ENCODE measurements around the gene ACP3. TPM values are rescaled to one million over a fixed set of nuclear protein-coding genes. Genes with fewer than 3 reads are reported as not detected.

ACP3 gene
- total and polyA plus RNA-seq, 2 experiments from 2014 or later = 5.2 to 7.7 TPM

DNA sequence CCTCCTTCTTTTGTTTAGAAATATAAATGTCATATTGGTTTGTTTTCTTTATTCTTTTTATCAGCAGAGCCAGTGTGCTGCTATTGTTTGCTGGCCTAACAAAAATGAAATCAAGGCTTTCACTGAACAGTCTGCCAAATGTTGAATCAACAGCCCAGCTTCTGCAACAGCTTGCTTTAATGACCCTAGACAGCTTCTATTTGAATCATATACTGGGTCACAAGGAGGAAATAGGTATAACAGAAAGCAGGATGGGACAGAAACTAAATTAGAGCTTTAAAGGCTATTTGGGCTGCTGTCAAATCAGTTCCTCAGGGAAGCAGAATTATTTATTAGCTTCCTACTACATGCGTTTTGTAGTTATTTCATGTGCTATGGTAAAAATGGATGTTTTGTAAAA, 88.0 kb downstream of the ACP3 start:
- 65% methylated on average over 1 of the region's 1 CpG for WGBS (ENCODE audit: low lambda C conversion rate, missing lambda C conversion rate)
- H4K20me1 ChIP-seq (ENCODE audit: insufficient read depth, poor library complexity, severe bottlenecking) = no peaks in the 10 kb centered on the region
- H3K9me2 ChIP-seq (replicated peaks; ENCODE audit: insufficient read depth) = no peaks in the 10 kb centered on the region
- H3K4me1 ChIP-seq (ENCODE audit: insufficient read depth) = peaks cover 5% of the 10 kb centered on the region
- H3K27ac ChIP-seq = no peak overlapping the region
- no peak for TF ChIP-seq EZH2 (IDR thresholded peaks at IDR 0.05; ENCODE audit: borderline replicate concordance)
- no peak for TF ChIP-seq EZH2phosphoT487 (IDR thresholded peaks at IDR 0.05; ENCODE audit: low read depth, severe bottlenecking, unreplicated experiment)
- TF ChIP-seq, protein P1, sequence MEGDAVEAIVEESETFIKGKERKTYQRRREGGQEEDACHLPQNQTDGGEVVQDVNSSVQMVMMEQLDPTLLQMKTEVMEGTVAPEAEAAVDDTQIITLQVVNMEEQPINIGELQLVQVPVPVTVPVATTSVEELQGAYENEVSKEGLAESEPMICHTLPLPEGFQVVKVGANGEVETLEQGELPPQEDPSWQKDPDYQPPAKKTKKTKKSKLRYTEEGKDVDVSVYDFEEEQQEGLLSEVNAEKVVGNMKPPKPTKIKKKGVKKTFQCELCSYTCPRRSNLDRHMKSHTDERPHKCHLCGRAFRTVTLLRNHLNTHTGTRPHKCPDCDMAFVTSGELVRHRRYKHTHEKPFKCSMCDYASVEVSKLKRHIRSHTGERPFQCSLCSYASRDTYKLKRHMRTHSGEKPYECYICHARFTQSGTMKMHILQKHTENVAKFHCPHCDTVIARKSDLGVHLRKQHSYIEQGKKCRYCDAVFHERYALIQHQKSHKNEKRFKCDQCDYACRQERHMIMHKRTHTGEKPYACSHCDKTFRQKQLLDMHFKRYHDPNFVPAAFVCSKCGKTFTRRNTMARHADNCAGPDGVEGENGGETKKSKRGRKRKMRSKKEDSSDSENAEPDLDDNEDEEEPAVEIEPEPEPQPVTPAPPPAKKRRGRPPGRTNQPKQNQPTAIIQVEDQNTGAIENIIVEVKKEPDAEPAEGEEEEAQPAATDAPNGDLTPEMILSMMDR (IDR thresholded peaks at IDR 0.05; ENCODE audit: poor library complexity) = no peak
- H3K4me3 ChIP-seq = no peak overlapping the region
- no peaks in the 10 kb centered on the region for H3K27me3 ChIP-seq
- H2AFZ ChIP-seq = no peak overlapping the region
- no peak overlapping the region for H3K4me2 ChIP-seq
- no peaks in the 10 kb centered on the region for H3K9me3 ChIP-seq (ENCODE audit: low read depth)
- DNase-seq (ENCODE audit: low spot score) = no peak
- no peaks in the 10 kb centered on the region for H3K79me2 ChIP-seq
- H3K36me3 ChIP-seq (replicated peaks; ENCODE audit: insufficient read depth, low read depth) = no peaks in the 10 kb centered on the region

DNA sequence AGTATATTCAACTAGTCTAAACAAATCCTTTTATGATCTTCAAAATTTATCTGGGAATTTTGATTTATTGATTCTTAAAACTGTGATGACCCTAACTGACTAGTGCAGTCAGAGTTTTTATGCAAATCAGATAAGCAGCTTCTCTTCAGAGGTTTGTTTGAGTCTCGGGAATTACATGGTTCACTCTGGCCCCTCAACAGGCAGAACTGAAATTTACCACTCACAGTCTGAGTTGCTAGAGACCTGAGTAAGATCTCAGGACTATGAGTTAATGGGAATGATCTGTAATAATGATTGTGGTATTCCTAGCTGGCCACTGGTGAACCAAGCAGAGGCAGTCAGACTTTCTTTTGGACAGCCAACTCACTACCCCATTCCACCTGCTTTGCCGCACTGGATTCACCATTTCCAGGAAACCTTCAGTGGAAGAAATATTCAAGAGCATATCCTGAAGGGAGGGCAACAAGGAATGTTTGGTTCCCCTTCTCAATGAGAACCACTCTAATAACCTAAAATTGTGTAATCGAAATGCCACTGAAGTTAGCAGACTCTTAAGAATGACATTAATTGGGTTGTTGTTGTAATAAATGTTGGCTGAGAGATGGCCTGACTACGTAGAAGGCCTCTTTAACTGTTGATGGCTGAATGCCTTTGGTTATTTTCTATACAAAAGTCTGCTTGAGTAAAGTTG, 88.5 kb downstream of the ACP3 start:
- Histone ChIP-seq H3K27ac (no peak overlapping the region), H3K9me3 (ENCODE audit: low read depth) (no peaks in the 10 kb centered on the region), H4K20me1 (ENCODE audit: insufficient read depth, poor library complexity, severe bottlenecking) (no peaks in the 10 kb centered on the region), H3K9me2 (replicated peaks; ENCODE audit: insufficient read depth) (no peaks in the 10 kb centered on the region), H3K4me3 (no peak overlapping the region), H3K4me1 (ENCODE audit: insufficient read depth) (peaks cover 5% of the 10 kb centered on the region), H2AFZ (no peak overlapping the region), H3K4me2 (no peak overlapping the region), H3K36me3 (replicated peaks; ENCODE audit: insufficient read depth, low read depth) (no peaks in the 10 kb centered on the region), H3K27me3 (no peaks in the 10 kb centered on the region), H3K79me2 (no peaks in the 10 kb centered on the region)
- DNase-seq (ENCODE audit: low spot score) = no peak
- TF ChIP-seq, protein P1 (IDR thresholded peaks at IDR 0.05; ENCODE audit: poor library complexity) = no peak
- TF ChIP-seq EZH2phosphoT487 (IDR thresholded peaks at IDR 0.05; ENCODE audit: low read depth, severe bottlenecking, unreplicated experiment) = no peak
- TF ChIP-seq EZH2 (IDR thresholded peaks at IDR 0.05; ENCODE audit: borderline replicate concordance) = no peak
- 80% methylated on average over 4 of the region's 4 CpGs for WGBS (ENCODE audit: low lambda C conversion rate, missing lambda C conversion rate)

DNA sequence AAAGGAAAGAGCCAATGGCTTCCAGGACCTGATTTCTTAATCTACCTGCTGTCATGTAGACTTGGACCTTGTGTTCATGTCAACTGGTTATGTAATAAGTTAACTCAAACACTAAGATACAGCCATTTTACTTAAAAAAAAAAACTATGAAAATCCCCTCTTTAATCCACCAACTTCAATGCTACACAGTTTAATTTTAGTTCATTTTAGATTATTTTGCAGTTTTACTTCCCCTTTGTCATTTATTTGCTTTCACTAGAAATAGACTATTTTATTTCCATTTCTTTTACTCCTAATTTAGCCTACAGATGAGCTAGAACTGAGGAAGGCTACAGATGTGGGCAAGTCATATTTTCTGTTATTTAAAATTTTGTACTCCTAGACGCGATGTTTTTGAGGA, 89.4 kb downstream of the ACP3 start:
- H3K9me2 ChIP-seq (replicated peaks; ENCODE audit: insufficient read depth) = no peaks in the 10 kb centered on the region
- DNase-seq (ENCODE audit: low spot score) = no peak
- H3K4me3 ChIP-seq = no peak overlapping the region
- no peaks in the 10 kb centered on the region for H3K36me3 ChIP-seq (replicated peaks; ENCODE audit: insufficient read depth, low read depth)
- H3K4me1 ChIP-seq (ENCODE audit: insufficient read depth) = peaks cover 5% of the 10 kb centered on the region
- no peak overlapping the region for H3K4me2 ChIP-seq
- H4K20me1 ChIP-seq (ENCODE audit: insufficient read depth, poor library complexity, severe bottlenecking) = no peaks in the 10 kb centered on the region
- no peaks in the 10 kb centered on the region for H3K27me3 ChIP-seq
- no peaks in the 10 kb centered on the region for H3K9me3 ChIP-seq (ENCODE audit: low read depth)
- H3K79me2 ChIP-seq = no peaks in the 10 kb centered on the region
- WGBS (ENCODE audit: low lambda C conversion rate, missing lambda C conversion rate) = 98% methylated on average over 2 of the region's 2 CpGs
- no peak overlapping the region for H3K27ac ChIP-seq
- H2AFZ ChIP-seq = no peak overlapping the region
- TF ChIP-seq, protein P1 (IDR thresholded peaks at IDR 0.05; ENCODE audit: poor library complexity) = no peak
- no peak for TF ChIP-seq EZH2phosphoT487 (IDR thresholded peaks at IDR 0.05; ENCODE audit: low read depth, severe bottlenecking, unreplicated experiment)
- TF ChIP-seq EZH2 (IDR thresholded peaks at IDR 0.05; ENCODE audit: borderline replicate concordance) = no peak

Data from hepatocyte (in vitro differentiated cells).